ENCODE data around the gene ARHGEF28. TPM values are rescaled to one million over a fixed set of nuclear protein-coding genes. Genes with fewer than 3 reads are reported as not detected.

Gene ARHGEF28
- total and polyA plus RNA-seq, 2 of the 13 experiments (the other 11 are each of a cell fraction or from before 2014, with no cell fraction given), result 17.4 to 34.1 TPM

GRCh38 chr5:73698011-73698410, 72.0 kb downstream of the ARHGEF28 start (continued):
- TF ChIP-seq ZNF704 (CRISPR knock-in tag; IDR thresholded peaks at IDR 0.05; ENCODE audit: borderline replicate concordance), result no peak

- no peak overlapping the region for H3K9ac ChIP-seq (ENCODE audit: insufficient read depth, low read depth, low read length)
- peaks cover 18% of the 10 kb centered on the region for H3K4me1 ChIP-seq (ENCODE audit: insufficient read depth, low read length)
- no peak for ATAC-seq
- intact Hi-C loops (cut with micrococcal nuclease; ENCODE audit: unreplicated experiment) (no loop called here), in situ Hi-C loops (cut with HindIII; ENCODE audit: extremely low pct_ligation_motif_present, low pct_unique_long_range_greater_than_20kb) (no loop called here)
- no peaks in the 10 kb centered on the region for H4K20me1 ChIP-seq (ENCODE audit: insufficient read depth, low read length)
- TF ChIP-seq, protein P1, sequence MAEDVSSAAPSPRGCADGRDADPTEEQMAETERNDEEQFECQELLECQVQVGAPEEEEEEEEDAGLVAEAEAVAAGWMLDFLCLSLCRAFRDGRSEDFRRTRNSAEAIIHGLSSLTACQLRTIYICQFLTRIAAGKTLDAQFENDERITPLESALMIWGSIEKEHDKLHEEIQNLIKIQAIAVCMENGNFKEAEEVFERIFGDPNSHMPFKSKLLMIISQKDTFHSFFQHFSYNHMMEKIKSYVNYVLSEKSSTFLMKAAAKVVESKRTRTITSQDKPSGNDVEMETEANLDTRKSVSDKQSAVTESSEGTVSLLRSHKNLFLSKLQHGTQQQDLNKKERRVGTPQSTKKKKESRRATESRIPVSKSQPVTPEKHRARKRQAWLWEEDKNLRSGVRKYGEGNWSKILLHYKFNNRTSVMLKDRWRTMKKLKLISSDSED (CRISPR knock-in tag; IDR thresholded peaks at IDR 0.05), result no peak
- TF ChIP-seq HNRNPK (IDR thresholded peaks at IDR 0.05; ENCODE audit: low read depth, low read length, poor library complexity, severe bottlenecking) (peak; percentile 64), IRF1 (CRISPR knock-in tag; IDR thresholded peaks at IDR 0.05; ENCODE audit: low read depth) (no peak)
- peaks cover 0 to 3% of the 10 kb centered on the region in 2 experiments; a peak in 2 of 5 replicates for H3K36me3 ChIP-seq (replicated peaks in 1 of 2; ENCODE audit: control insufficient read depth in 1 of 2, insufficient read depth in 2 of 2, low read length in 2 of 2)
- 96% methylated on average over 3 of the region's 3 CpGs for WGBS (ENCODE audit: low lambda C conversion rate)
- ChIA-PET CTCF (ENCODE audit: low intra/inter-chr PET ratio, low total read pairs) (no interaction called here), POLR2A (no interaction called here)
- FAIRE-seq, result no peak
- no peak overlapping the region for H2AFZ ChIP-seq (ENCODE audit: low read length)
- no TSS peak for BruUV-seq (replicated peaks)
- H3K4me2 ChIP-seq (ENCODE audit: low read depth, low read length), result no peak overlapping the region
- DNase-seq (ENCODE audit: low spot score), result no peak
- peaks cover 2% of the 10 kb centered on the region for H3K79me2 ChIP-seq (ENCODE audit: insufficient read depth, low read length)
- H3K4me3 ChIP-seq (replicated peaks in 1 of 3; ENCODE audit: insufficient read depth in 1 of 3, low read depth in 2 of 3, low read length in 3 of 3), result no peak overlapping the region
- H3K27ac ChIP-seq (ENCODE audit: extremely low read length, insufficient read depth, low read length), result no peak overlapping the region
- H3K9me3 ChIP-seq (ENCODE audit: low read length), result no peaks in the 10 kb centered on the region
- H3K27me3 ChIP-seq (ENCODE audit: control insufficient read depth in 1 of 2, insufficient read depth in 2 of 2, low read length in 2 of 2), result no peaks in the 10 kb centered on the region
Observed at GRCh38 chr5:73701566-73701965, 75.6 kb downstream of the ARHGEF28 start.
